ENCODE data around the gene BORCS5. TPM values are rescaled to one million over a fixed set of nuclear protein-coding genes. Genes with fewer than 3 reads are reported as not detected.
A peak's percentile ranks its signal among the peaks of the same experiment; 100 is the strongest.

The BORCS5 gene
- total RNA-seq, 4 donors from 2014 or later: 0.51 to 87.1 (median 17.9) TPM

GRCh38 chr12:12441843-12442461 lies 85.1 kb downstream of the BORCS5 start:
- peaks cover 0 to 3% of the 10 kb centered on the region in 2 donors for H3K4me1 ChIP-seq
- intact Hi-C loops (cut with DNase I; ENCODE audit: low total_unique reads): no loop called here
- no peaks in the 10 kb centered on the region for H3K36me3 ChIP-seq
- no peak for TF ChIP-seq POLR2A (IDR thresholded peaks at IDR 0.05)
- DNase-seq: no peak
- H3K9me3 ChIP-seq: no peaks in the 10 kb centered on the region
- no peak overlapping the region for H3K4me3 ChIP-seq
- peak overlapping the region; percentile 71 to 85 for H3K27ac ChIP-seq
- H3K27me3 ChIP-seq: no peaks in the 10 kb centered on the region

GRCh38 chr12:12442548-12443071 lies 85.7 kb downstream of the BORCS5 start:
- intact Hi-C loops (cut with DNase I; ENCODE audit: low total_unique reads): no loop called here
- no peak for DNase-seq
- Histone ChIP-seq H3K9me3 (no peaks in the 10 kb centered on the region), H3K4me1 (peaks cover 0 to 3% of the 10 kb centered on the region in 2 donors), H3K4me3 (no peak overlapping the region), H3K36me3 (no peaks in the 10 kb centered on the region), H3K27ac (peak overlapping the region; percentile 71 to 85), H3K27me3 (no peaks in the 10 kb centered on the region)
- no peak for TF ChIP-seq POLR2A (IDR thresholded peaks at IDR 0.05)
- TF ChIP-seq, protein P1, sequence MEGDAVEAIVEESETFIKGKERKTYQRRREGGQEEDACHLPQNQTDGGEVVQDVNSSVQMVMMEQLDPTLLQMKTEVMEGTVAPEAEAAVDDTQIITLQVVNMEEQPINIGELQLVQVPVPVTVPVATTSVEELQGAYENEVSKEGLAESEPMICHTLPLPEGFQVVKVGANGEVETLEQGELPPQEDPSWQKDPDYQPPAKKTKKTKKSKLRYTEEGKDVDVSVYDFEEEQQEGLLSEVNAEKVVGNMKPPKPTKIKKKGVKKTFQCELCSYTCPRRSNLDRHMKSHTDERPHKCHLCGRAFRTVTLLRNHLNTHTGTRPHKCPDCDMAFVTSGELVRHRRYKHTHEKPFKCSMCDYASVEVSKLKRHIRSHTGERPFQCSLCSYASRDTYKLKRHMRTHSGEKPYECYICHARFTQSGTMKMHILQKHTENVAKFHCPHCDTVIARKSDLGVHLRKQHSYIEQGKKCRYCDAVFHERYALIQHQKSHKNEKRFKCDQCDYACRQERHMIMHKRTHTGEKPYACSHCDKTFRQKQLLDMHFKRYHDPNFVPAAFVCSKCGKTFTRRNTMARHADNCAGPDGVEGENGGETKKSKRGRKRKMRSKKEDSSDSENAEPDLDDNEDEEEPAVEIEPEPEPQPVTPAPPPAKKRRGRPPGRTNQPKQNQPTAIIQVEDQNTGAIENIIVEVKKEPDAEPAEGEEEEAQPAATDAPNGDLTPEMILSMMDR (IDR thresholded peaks at IDR 0.05): no peak

DNA sequence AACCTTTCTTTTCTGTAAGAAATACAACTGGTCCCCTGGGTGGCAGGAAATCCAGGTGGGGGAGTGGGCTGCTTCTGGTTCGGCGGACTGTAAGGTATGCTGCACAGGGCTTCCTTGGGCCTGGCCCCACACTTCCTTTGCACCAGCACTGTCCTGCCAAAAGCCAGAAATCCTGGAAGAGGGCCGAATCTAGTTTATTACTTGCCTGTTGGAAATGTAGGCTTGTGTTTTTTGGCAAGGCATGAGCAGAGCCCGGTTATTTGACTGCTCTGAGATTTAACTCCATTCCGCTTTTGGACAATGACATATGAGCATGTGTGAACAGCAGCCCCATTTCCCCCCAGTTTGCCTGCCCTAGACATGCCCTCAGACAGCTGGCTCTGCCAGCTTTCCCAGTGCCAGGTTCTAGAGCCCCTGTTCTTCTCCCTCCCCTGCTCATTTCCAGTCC lies 86.6 kb downstream of the BORCS5 start:
- TF ChIP-seq POLR2A (IDR thresholded peaks at IDR 0.05): no peak
- TF ChIP-seq, protein P1 (IDR thresholded peaks at IDR 0.05): no peak
- H3K4me3 ChIP-seq: no peak overlapping the region
- no peaks in the 10 kb centered on the region for H3K36me3 ChIP-seq
- H3K9me3 ChIP-seq: no peaks in the 10 kb centered on the region
- peak overlapping the region; percentile 71 to 85 for H3K27ac ChIP-seq
- intact Hi-C loops (cut with DNase I; ENCODE audit: low total_unique reads): no loop called here
- peaks cover 0 to 3% of the 10 kb centered on the region in 2 donors for H3K4me1 ChIP-seq
- H3K27me3 ChIP-seq: no peaks in the 10 kb centered on the region
- peak; percentile 65 to 81 for DNase-seq

DNA sequence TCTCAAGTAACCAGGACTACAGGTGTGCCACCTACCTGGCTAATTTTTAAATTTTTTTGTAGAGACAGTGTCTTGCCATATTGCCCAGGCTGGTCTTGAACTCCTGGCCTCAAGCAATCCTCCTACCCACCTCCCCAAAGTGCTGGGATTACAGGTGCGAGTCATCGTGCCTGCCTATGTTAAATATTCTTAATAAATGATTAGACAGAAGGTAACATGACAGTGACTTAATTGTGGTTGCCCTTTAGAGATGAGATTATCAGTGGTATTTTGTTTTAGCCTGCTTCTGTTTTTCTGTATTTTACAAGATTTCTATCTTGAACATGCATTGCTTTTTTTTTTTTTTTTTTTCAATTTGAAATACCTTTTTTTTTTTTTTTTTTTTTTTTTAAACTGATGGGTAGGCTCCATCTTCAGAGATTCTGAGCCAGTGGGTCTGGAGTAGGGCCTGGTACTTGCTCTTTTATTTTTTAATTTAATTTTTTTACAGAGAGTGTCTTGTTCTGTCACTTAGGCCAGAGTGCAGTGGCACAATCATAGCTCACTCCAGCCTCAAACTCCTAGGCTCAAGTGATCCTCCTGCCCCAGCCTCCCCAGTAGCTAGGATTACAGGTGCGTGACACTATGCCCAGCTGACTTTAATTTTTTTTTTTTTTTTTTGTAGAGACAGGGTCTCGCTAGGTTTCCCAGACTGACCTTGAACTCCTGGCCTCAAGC lies 88.4 kb downstream of the BORCS5 start:
- Histone ChIP-seq H3K4me1 (peaks cover 0 to 3% of the 10 kb centered on the region in 2 donors), H3K27me3 (no peaks in the 10 kb centered on the region), H3K9me3 (no peaks in the 10 kb centered on the region), H3K4me3 (no peak overlapping the region), H3K36me3 (no peaks in the 10 kb centered on the region), H3K27ac (no peak overlapping the region)
- TF ChIP-seq POLR2A (IDR thresholded peaks at IDR 0.05): no peak
- TF ChIP-seq, protein P1 (IDR thresholded peaks at IDR 0.05): no peak
- DNase-seq: no peak
- intact Hi-C loops (cut with DNase I; ENCODE audit: low total_unique reads): no loop called here

GRCh38 chr12:12445882-12446181 lies 89.0 kb downstream of the BORCS5 start:
- no peaks in the 10 kb centered on the region for H3K9me3 ChIP-seq
- TF ChIP-seq, protein P1 (IDR thresholded peaks at IDR 0.05): no peak
- TF ChIP-seq POLR2A (IDR thresholded peaks at IDR 0.05): no peak
- no peaks in the 10 kb centered on the region for H3K36me3 ChIP-seq
- no peak for DNase-seq
- no peaks in the 10 kb centered on the region for H3K27me3 ChIP-seq
- intact Hi-C loops (cut with DNase I; ENCODE audit: low total_unique reads): no loop called here
- H3K4me3 ChIP-seq: no peak overlapping the region
- peaks cover 0 to 3% of the 10 kb centered on the region in 2 donors for H3K4me1 ChIP-seq
- no peak overlapping the region for H3K27ac ChIP-seq

Measured in uterus (tissue), 4 donors.